ENCODE measurements around the gene FOXP3.

- no peak for TF ChIP-seq CTCF (IDR thresholded peaks at IDR 0.05)
- TF ChIP-seq POLR2AphosphoS5 (IDR thresholded peaks at IDR 0.05): no peak
- TF ChIP-seq POLR2A (IDR thresholded peaks at IDR 0.05): no peak
- no peak for TF ChIP-seq EP300 (IDR thresholded peaks at IDR 0.05)
These were observed 37.6 kb downstream of the FOXP3 start for GRCh38 chrX:49226946-49227345.

All from upper lobe of left lung (tissue), 4 donors.